ENCODE measurements around the gene TRDN. TPM values are rescaled to one million over a fixed set of nuclear protein-coding genes. Genes with fewer than 3 reads are reported as not detected.

TRDN gene
- total and polyA plus RNA-seq, 8 donors: 0.08 to 0.21 TPM; not detected in 6

DNA sequence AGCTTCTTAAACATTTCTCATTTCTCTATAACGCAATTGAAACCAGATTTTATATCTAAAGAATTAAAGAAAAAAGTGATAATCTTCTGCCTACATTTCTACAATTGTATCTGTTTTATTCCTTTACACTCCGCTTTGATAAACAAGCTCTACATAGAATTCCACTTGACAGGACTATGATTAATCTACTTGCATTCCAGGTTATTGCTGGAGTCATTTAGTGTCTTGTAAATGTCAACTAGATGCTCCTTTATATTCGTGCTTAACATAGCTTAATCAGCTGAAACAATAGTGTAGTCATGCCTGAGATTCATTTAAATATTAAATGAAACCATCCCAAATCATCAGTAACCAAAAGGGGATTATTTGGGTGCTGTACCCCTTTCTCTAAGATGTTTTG is 284.0 kb downstream of the TRDN start:
- ATAC-seq (no peak), DNase-seq (no peak), FAIRE-seq (no peak)
- no peak for TF ChIP-seq CTCF (IDR thresholded peaks at IDR 0.05)
- Histone ChIP-seq H3K27me3 (no peaks in the 10 kb centered on the region), H3K4me1 (no peaks in the 10 kb centered on the region), H3K36me3 (no peaks in the 10 kb centered on the region), H3K9me3 (no peaks in the 10 kb centered on the region), H3K4me3 (no peak overlapping the region), H3K27ac (no peak overlapping the region)
- intact Hi-C loops (cut with DNase I): no loop called here
- 34 to 42% methylated on average over 3 of the region's 3 CpGs for WGBS, 2 donors

DNA sequence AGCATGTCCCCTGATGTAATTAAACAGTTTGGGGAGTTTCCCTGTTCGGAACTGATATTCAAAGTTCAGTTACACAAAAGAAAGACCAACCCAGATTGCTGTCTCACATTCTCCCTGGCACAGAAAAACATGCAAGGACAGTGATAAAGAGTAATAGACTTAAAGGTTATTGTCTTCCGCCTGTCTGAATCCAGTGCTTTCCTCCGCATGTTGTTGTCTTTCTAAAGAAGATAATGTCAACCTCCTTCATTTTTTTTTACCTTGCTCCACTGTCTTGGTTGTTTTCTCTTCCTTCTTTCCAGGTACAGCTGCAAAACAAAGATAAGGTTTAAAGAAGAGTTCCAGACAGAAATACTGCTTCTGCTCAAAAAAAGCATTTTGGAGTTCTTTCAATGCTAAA is 284.5 kb downstream of the TRDN start:
- H3K4me1 ChIP-seq: no peaks in the 10 kb centered on the region
- WGBS, 2 donors: 31 to 35% methylated on average over 3 of the region's 3 CpGs
- FAIRE-seq: no peak
- H3K27ac ChIP-seq: no peak overlapping the region
- no peak for TF ChIP-seq CTCF (IDR thresholded peaks at IDR 0.05)
- no peak for DNase-seq
- H3K9me3 ChIP-seq: no peaks in the 10 kb centered on the region
- intact Hi-C loops (cut with DNase I): no loop called here
- H3K27me3 ChIP-seq: no peaks in the 10 kb centered on the region
- no peak overlapping the region for H3K4me3 ChIP-seq
- no peaks in the 10 kb centered on the region for H3K36me3 ChIP-seq
- ATAC-seq: no peak

- H3K9me3 ChIP-seq: no peaks in the 10 kb centered on the region
- intact Hi-C loops (cut with DNase I): no loop called here
- no peaks in the 10 kb centered on the region for H3K36me3 ChIP-seq
- no peak for DNase-seq
- no peaks in the 10 kb centered on the region for H3K27me3 ChIP-seq
- no peak for TF ChIP-seq CTCF (IDR thresholded peaks at IDR 0.05)
- H3K4me1 ChIP-seq: no peaks in the 10 kb centered on the region
- no peak for ATAC-seq
- 59 to 77% methylated on average over 1 of the region's 1 CpG for WGBS, 2 donors
- FAIRE-seq: no peak
- no peak overlapping the region for H3K27ac ChIP-seq
- no peak overlapping the region for H3K4me3 ChIP-seq
Measured at GRCh38 chr6:123343836-123344235, 292.9 kb downstream of the TRDN start.

GRCh38 chr6:123338394-123338793 is 298.4 kb downstream of the TRDN start:
- DNase-seq (no peak), FAIRE-seq (no peak), ATAC-seq (no peak)
- Histone ChIP-seq H3K9me3 (no peaks in the 10 kb centered on the region), H3K27me3 (no peaks in the 10 kb centered on the region), H3K4me3 (no peak overlapping the region), H3K4me1 (no peaks in the 10 kb centered on the region), H3K36me3 (no peaks in the 10 kb centered on the region), H3K27ac (no peak overlapping the region)
- intact Hi-C loops (cut with DNase I): no loop called here
- no peak for TF ChIP-seq CTCF (IDR thresholded peaks at IDR 0.05)

GRCh38 chr6:123333000-123333756 is 303.6 kb downstream of the TRDN start:
- TF ChIP-seq CTCF (IDR thresholded peaks at IDR 0.05): no peak
- ATAC-seq (no peak), DNase-seq (no peak), FAIRE-seq (no peak)
- H3K9me3 ChIP-seq: no peaks in the 10 kb centered on the region
- H3K27me3 ChIP-seq: no peaks in the 10 kb centered on the region
- no peaks in the 10 kb centered on the region for H3K4me1 ChIP-seq
- no peak overlapping the region for H3K27ac ChIP-seq
- no peak overlapping the region for H3K4me3 ChIP-seq
- intact Hi-C loops (cut with DNase I): no loop called here
- H3K36me3 ChIP-seq: no peaks in the 10 kb centered on the region
- 48 to 61% methylated on average over 3 of the region's 3 CpGs for WGBS, 2 donors
